NCI-H2029 (cell line): Measurements from ENCODE around the gene ZNRF3.
A peak's percentile ranks its signal among the peaks of the same experiment; 100 is the strongest.

Experiments used
- DNase-seq: peaks from one replicate; lab custom pipeline; 2025; lab: John Stamatoyannopoulos, UW

The ZNRF3 gene

GRCh38 chr22:29090039-29090438 is 206.7 kb downstream of the ZNRF3 start:
- peak; percentile 51 for DNase-seq

DNA sequence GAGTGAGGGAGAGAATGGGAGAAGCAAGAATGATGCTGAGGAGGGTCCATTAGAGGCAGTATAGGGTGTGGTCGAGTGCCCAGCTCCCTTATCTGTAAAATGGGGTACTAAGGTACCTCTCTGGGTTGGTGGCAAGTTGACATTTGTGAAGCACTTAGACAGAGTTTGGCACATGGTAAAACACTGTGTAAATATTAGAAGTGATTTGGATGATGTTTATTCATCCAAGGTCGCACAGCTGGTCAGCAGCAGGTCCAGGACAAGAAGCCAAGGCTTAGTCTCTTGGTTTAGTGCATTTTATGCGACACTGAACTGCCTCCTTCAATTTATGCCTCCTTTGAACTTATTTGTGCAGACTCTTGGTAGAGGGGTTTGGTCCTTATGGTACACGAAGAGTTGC is 208.9 kb downstream of the ZNRF3 start:
- no peak for DNase-seq

- DNase-seq = no peak
Observed at GRCh38 chr22:29093030-29093429, 209.7 kb downstream of the ZNRF3 start.

- DNase-seq = no peak
Observed at GRCh38 chr22:29093501-29094300, 210.3 kb downstream of the ZNRF3 start.

- DNase-seq = no peak
Observed at GRCh38 chr22:29095459-29095858, 212.1 kb downstream of the ZNRF3 start.

GRCh38 chr22:29096736-29097669 is 213.6 kb downstream of the ZNRF3 start:
- no peak for DNase-seq

DNA sequence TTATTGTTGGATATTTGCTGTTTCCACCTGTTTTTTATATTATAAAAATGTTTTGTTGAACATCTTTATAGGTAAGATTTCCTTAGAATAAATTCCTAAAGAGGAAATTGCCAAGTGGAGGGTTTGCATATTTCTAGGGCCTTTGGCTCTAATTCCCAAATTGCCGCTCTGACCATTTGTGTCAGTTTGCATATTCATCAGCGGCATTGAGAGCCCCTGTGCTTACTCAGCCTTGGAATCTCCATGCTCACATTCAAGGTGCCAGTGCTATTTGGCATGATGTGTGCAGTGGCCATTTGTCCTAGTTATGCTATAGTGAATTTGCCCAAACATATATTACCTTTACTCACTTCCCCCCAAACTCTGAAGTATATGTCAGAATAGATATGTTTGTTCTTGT is 214.9 kb downstream of the ZNRF3 start:
- DNase-seq = no peak

DNA sequence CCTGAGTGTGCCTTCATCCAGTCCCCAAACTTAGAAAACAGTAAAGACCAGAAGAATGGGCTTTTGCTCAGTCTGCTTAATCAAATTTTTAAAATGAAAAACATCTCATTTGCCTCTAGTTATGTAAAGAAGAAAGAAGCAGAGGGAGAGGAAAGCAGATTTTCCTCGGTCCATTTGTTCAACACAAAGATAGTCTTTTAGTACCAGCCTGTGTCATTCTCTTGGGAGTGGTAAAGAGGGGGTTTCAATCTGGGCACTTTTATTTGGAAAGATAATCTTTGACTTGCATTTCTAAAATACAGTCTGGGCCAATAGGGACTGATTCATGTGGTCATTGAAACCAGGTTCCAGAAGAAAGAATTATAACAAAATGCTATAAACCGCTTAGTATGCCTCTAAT is 218.9 kb downstream of the ZNRF3 start:
- DNase-seq = no peak

GRCh38 chr22:29103121-29103520 is 219.7 kb downstream of the ZNRF3 start:
- no peak for DNase-seq

DNA sequence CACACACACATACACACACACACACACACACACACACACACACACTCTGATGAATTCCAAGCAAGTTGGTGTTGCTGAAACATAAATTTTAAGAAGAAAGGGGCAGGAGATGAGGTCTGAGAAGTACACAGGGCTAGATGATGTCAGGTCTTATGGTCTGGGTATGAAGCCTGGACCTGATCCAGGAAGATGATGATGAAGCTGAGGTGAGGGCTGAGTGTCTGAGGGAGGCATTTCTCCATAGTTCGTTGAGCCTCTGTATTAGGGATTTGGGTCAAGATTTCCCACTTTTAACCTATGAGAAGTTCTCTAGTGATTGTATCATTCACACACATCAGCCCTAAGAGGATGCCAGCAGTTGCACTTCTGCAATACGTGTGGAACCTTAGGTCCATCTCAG is 222.1 kb downstream of the ZNRF3 start:
- DNase-seq = no peak

DNA sequence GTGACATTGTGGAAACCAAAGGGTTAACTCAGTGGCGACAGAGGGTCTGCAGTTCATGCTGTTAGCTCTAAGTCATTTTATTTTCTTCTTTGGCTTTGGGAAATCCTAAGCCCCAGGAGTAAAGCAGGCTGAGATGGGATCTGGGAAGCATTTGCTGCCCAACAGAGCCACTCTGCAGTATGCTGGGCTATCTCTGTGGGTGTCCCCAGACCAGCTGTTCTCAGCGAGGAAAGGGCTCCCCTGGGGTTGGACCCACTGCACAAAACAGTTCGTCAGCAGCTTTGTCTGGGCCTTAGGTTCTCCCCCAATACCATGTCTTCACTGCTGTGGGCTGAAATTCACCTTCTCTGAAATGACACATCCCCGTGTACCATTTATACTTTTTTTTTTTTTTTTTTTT is 223.5 kb downstream of the ZNRF3 start:
- no peak for DNase-seq
